Chondrocyte (in vitro differentiated cells): ENCODE data around the gene MOSMO. TPM values are rescaled to one million over a fixed set of nuclear protein-coding genes. Genes with fewer than 3 reads are reported as not detected.

ENCODE experiments used
- DNase-seq: peaks from one replicate; pipeline ENCODE4 v3.0.0; 2021; ENCODE audit warnings: mixed read lengths, low spot score
- H3K27ac Mint-ChIP-seq: one replicate; pipeline ENCODE4 v1.8.0; 2021; ENCODE audit warnings: mild to moderate bottlenecking, moderate library complexity, mixed read lengths; ENCODE audit not compliant: unreplicated experiment
- H3K27me3 Mint-ChIP-seq: 2 replicates; pipeline ENCODE4 v1.8.0; 2021; ENCODE audit warnings: low read depth, mixed read lengths
- H3K36me3 Mint-ChIP-seq: 2 replicates; pipeline ENCODE4 v1.8.0; 2021; ENCODE audit warnings: low read depth, mixed read lengths
- H3K4me1 Mint-ChIP-seq: 2 replicates; pipeline ENCODE4 v1.8.0; 2021; ENCODE audit warnings: low read depth, mild to moderate bottlenecking, mixed read lengths
- H3K4me3 Mint-ChIP-seq: one replicate; pipeline ENCODE4 v1.8.0; 2021; ENCODE audit warnings: mild to moderate bottlenecking, moderate library complexity, mixed read lengths; ENCODE audit not compliant: unreplicated experiment
- H3K9me3 Mint-ChIP-seq: 2 replicates; pipeline ENCODE4 v1.8.0; 2021; ENCODE audit warnings: low read depth, mixed read lengths
- total RNA-seq: library from RNA; stranded (reverse); gene quantifications from 3 replicates; pipeline ENCODE4 v1.2.1, GENCODE V29; 2021
- TF ChIP-seq, protein P1 (sequence below): fragments of 200-600 bp; sonication (generic); IDR thresholded peaks from 2 replicates; pipeline ENCODE4 v1.5.0; 2021; ENCODE audit warnings: antibody characterized with exemption, mild to moderate bottlenecking, moderate library complexity

The MOSMO gene
- total RNA-seq, 1 donor from 2014 or later, result 9.7 TPM

DNA sequence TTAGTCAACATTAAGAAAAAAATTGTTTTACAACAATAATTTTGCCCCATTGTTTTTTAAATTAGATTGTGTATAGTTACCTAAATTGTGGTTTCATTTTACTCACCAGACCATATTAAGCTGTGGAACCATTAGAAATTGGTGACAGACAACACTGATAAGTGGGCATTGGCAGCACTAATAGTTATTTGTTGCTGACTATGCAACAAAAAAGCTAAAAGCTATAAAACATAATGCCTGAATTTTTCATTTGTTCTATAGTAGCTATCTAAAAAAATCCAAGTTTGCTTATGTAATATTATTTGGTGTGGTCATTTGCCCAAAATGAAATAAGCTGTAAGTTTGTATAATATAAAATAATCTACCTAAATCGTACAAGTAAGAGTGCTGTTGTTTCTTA, 70.7 kb downstream of the MOSMO start:
- DNase-seq, result no peak
- TF ChIP-seq, protein P1, sequence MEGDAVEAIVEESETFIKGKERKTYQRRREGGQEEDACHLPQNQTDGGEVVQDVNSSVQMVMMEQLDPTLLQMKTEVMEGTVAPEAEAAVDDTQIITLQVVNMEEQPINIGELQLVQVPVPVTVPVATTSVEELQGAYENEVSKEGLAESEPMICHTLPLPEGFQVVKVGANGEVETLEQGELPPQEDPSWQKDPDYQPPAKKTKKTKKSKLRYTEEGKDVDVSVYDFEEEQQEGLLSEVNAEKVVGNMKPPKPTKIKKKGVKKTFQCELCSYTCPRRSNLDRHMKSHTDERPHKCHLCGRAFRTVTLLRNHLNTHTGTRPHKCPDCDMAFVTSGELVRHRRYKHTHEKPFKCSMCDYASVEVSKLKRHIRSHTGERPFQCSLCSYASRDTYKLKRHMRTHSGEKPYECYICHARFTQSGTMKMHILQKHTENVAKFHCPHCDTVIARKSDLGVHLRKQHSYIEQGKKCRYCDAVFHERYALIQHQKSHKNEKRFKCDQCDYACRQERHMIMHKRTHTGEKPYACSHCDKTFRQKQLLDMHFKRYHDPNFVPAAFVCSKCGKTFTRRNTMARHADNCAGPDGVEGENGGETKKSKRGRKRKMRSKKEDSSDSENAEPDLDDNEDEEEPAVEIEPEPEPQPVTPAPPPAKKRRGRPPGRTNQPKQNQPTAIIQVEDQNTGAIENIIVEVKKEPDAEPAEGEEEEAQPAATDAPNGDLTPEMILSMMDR, result no peak
- H3K36me3 Mint-ChIP-seq, result no peaks in the 10 kb centered on the region
- H3K27ac Mint-ChIP-seq, result no peak overlapping the region
- no peaks in the 10 kb centered on the region for H3K9me3 Mint-ChIP-seq
- no peak overlapping the region for H3K4me3 Mint-ChIP-seq
- no peaks in the 10 kb centered on the region for H3K27me3 Mint-ChIP-seq
- peaks cover 12% of the 10 kb centered on the region for H3K4me1 Mint-ChIP-seq

DNA sequence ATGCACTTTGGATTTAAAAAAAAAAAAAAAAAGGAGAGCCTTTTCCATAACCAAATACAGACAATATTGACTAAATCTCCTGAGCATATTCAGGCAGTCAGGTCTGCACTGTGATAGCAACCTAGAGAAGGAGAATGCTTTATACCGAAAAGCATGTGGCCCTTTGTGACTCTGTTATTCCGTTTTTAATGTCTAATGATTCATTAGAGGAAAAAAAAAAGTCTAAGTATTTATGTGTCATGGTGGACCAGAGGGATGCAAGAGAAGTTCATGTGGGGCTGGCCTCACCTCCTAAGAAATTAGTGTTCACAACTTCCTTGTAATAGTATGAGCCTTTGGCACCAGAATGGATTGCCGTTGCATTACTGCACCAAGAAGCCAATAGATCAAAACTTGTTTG, 73.1 kb downstream of the MOSMO start:
- peaks cover 2% of the 10 kb centered on the region for H3K36me3 Mint-ChIP-seq
- H3K27me3 Mint-ChIP-seq, result no peaks in the 10 kb centered on the region
- H3K4me1 Mint-ChIP-seq, result peaks cover 13% of the 10 kb centered on the region
- no peak overlapping the region for H3K4me3 Mint-ChIP-seq
- TF ChIP-seq, protein P1, result no peak
- H3K27ac Mint-ChIP-seq, result no peak overlapping the region
- no peaks in the 10 kb centered on the region for H3K9me3 Mint-ChIP-seq
- DNase-seq, result no peak

DNA sequence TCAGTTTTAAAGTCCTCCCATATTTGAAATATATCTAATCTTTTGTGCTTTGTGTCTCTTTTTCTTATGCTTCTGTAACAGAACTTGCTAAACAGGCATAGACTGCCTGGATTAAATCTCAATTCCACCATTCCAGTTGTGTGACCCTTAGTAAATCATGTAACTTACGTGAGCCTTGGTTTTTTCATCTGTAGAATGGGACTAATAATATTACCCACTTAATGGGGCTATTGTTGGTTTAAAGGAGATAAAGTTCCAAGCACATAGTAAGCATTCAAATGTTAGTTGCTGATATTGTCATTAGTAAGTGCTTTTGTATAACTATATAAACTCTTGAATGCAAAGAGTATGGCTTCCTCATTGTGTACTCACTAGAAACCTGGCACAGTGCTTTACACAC, 78.5 kb downstream of the MOSMO start:
- Mint-ChIP-seq H3K27me3 (no peaks in the 10 kb centered on the region), H3K4me3 (no peak overlapping the region), H3K27ac (no peak overlapping the region), H3K4me1 (peaks cover 13% of the 10 kb centered on the region), H3K36me3 (peaks cover 5% of the 10 kb centered on the region), H3K9me3 (no peaks in the 10 kb centered on the region)
- DNase-seq, result no peak
- TF ChIP-seq, protein P1, result no peak

DNA sequence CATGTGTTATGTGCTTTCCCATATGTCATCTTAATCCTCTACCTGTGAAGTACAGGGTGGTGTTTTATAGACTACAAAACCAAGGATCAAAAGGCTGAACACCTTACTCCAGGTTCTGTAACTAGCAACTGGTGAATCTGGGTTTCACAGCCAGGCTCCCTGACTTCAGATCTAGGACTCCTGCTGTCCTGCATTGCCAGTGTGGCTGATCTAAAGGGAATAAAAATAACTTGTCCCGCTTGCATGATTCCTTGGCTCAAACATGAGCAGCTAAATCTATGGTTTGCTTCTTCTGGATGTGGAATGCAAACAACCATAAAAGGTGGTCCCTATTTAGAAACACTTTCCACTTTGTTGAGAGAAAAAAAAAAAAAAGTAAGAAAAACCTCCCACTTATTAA, 80.7 kb downstream of the MOSMO start:
- TF ChIP-seq, protein P1, result no peak
- no peak overlapping the region for H3K27ac Mint-ChIP-seq
- no peaks in the 10 kb centered on the region for H3K27me3 Mint-ChIP-seq
- peaks cover 5% of the 10 kb centered on the region for H3K36me3 Mint-ChIP-seq
- no peaks in the 10 kb centered on the region for H3K9me3 Mint-ChIP-seq
- H3K4me3 Mint-ChIP-seq, result no peak overlapping the region
- DNase-seq, result no peak
- peaks cover 13% of the 10 kb centered on the region for H3K4me1 Mint-ChIP-seq

DNA sequence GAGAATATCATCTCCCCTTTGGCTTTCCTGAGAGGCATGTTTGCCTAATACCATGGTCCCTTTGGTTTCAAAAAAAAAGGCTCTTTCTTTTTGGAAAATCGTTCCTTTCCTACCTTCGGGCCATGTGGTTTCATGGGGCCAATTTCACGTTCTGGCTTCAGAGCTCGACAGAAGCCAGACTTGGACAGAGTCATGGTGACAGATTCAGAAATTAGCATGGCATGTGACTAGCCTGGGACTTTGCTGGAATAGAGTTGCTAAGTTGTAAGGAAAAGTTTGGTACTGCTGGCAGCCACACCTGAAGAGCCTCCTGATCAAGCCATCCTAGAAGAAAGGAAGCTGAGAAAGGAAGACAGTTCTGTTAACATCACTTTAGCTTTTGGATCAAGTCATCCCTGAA, 82.0 kb downstream of the MOSMO start:
- peaks cover 9% of the 10 kb centered on the region for H3K4me1 Mint-ChIP-seq

More for the DNA sequence above, 82.0 kb downstream of the MOSMO start:
- Mint-ChIP-seq H3K27ac (no peak overlapping the region), H3K4me3 (no peak overlapping the region), H3K9me3 (no peaks in the 10 kb centered on the region), H3K27me3 (peaks cover under 1% of the 10 kb centered on the region), H3K36me3 (peaks cover 5% of the 10 kb centered on the region)
- DNase-seq, result no peak
- TF ChIP-seq, protein P1, result no peak
